Measurements from ENCODE around the gene WDPCP.

- TF ChIP-seq, protein P1, sequence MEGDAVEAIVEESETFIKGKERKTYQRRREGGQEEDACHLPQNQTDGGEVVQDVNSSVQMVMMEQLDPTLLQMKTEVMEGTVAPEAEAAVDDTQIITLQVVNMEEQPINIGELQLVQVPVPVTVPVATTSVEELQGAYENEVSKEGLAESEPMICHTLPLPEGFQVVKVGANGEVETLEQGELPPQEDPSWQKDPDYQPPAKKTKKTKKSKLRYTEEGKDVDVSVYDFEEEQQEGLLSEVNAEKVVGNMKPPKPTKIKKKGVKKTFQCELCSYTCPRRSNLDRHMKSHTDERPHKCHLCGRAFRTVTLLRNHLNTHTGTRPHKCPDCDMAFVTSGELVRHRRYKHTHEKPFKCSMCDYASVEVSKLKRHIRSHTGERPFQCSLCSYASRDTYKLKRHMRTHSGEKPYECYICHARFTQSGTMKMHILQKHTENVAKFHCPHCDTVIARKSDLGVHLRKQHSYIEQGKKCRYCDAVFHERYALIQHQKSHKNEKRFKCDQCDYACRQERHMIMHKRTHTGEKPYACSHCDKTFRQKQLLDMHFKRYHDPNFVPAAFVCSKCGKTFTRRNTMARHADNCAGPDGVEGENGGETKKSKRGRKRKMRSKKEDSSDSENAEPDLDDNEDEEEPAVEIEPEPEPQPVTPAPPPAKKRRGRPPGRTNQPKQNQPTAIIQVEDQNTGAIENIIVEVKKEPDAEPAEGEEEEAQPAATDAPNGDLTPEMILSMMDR (IDR thresholded peaks at IDR 0.05): no peak
- TF ChIP-seq POLR2AphosphoS5 (IDR thresholded peaks at IDR 0.05): no peak
- TF ChIP-seq POLR2A (IDR thresholded peaks at IDR 0.05; ENCODE audit: low read depth): no peak
- TF ChIP-seq EP300 (IDR thresholded peaks at IDR 0.05): no peak
These were observed 8.2 kb upstream of the WDPCP start for GRCh38 chr2:63596401-63596883.

Data from esophagus muscularis mucosa (tissue), 4 donors.